ENCODE measurements around the gene TBC1D8.

TBC1D8 gene

GRCh38 chr2:101040761-101041160, 110.4 kb downstream of the TBC1D8 start:
- no peak for TF ChIP-seq ZNF274 (IDR thresholded peaks at IDR 0.05; ENCODE audit: low read depth, low read length)
- H3K4me3 ChIP-seq (ENCODE audit: low read length): no peak overlapping the region

GRCh38 chr2:101040072-101040471, 111.1 kb downstream of the TBC1D8 start:
- no peak for TF ChIP-seq ZNF274 (IDR thresholded peaks at IDR 0.05; ENCODE audit: low read depth, low read length)
- H3K4me3 ChIP-seq (ENCODE audit: low read length): no peak overlapping the region

- TF ChIP-seq ZNF274 (IDR thresholded peaks at IDR 0.05; ENCODE audit: low read depth, low read length): no peak
- no peak overlapping the region for H3K4me3 ChIP-seq (ENCODE audit: low read length)
Observed at GRCh38 chr2:101038455-101039255, 112.5 kb downstream of the TBC1D8 start.

GRCh38 chr2:101037161-101037755, 113.9 kb downstream of the TBC1D8 start:
- H3K4me3 ChIP-seq (ENCODE audit: low read length): no peak overlapping the region
- TF ChIP-seq ZNF274 (IDR thresholded peaks at IDR 0.05; ENCODE audit: low read depth, low read length): no peak

- no peak for TF ChIP-seq ZNF274 (IDR thresholded peaks at IDR 0.05; ENCODE audit: low read depth, low read length)
- no peak overlapping the region for H3K4me3 ChIP-seq (ENCODE audit: low read length)
Observed at GRCh38 chr2:101036562-101036961, 114.6 kb downstream of the TBC1D8 start.

- no peak overlapping the region for H3K4me3 ChIP-seq (ENCODE audit: low read length)
- TF ChIP-seq ZNF274 (IDR thresholded peaks at IDR 0.05; ENCODE audit: low read depth, low read length): no peak
Observed at GRCh38 chr2:101032084-101032776, 119.0 kb downstream of the TBC1D8 start.

GRCh38 chr2:101030866-101031554, 120.2 kb downstream of the TBC1D8 start:
- no peak for TF ChIP-seq ZNF274 (IDR thresholded peaks at IDR 0.05; ENCODE audit: low read depth, low read length)

GRCh38 chr2:101027852-101028251, 123.3 kb downstream of the TBC1D8 start:
- no peak for TF ChIP-seq ZNF274 (IDR thresholded peaks at IDR 0.05; ENCODE audit: low read depth, low read length)
- no peak overlapping the region for H3K4me3 ChIP-seq (ENCODE audit: low read length)

More at GRCh38 chr2:101030866-101031554, 120.2 kb downstream of the TBC1D8 start:
- no peak overlapping the region for H3K4me3 ChIP-seq (ENCODE audit: low read length)

GRCh38 chr2:101026923-101027469, 124.2 kb downstream of the TBC1D8 start:
- no peak for TF ChIP-seq ZNF274 (IDR thresholded peaks at IDR 0.05; ENCODE audit: low read depth, low read length)

GRCh38 chr2:101026253-101026701, 124.9 kb downstream of the TBC1D8 start:
- TF ChIP-seq ZNF274 (IDR thresholded peaks at IDR 0.05; ENCODE audit: low read depth, low read length): no peak
- H3K4me3 ChIP-seq (ENCODE audit: low read length): no peak overlapping the region

More at GRCh38 chr2:101026923-101027469, 124.2 kb downstream of the TBC1D8 start:
- no peak overlapping the region for H3K4me3 ChIP-seq (ENCODE audit: low read length)

GRCh38 chr2:101025561-101025960, 125.6 kb downstream of the TBC1D8 start:
- TF ChIP-seq ZNF274 (IDR thresholded peaks at IDR 0.05; ENCODE audit: low read depth, low read length): no peak
- no peak overlapping the region for H3K4me3 ChIP-seq (ENCODE audit: low read length)

GRCh38 chr2:101023327-101024107, 127.7 kb downstream of the TBC1D8 start:
- no peak for TF ChIP-seq ZNF274 (IDR thresholded peaks at IDR 0.05; ENCODE audit: low read depth, low read length)
- no peak overlapping the region for H3K4me3 ChIP-seq (ENCODE audit: low read length)

GRCh38 chr2:101022221-101022620, 129.0 kb downstream of the TBC1D8 start:
- no peak overlapping the region for H3K4me3 ChIP-seq (ENCODE audit: low read length)
- no peak for TF ChIP-seq ZNF274 (IDR thresholded peaks at IDR 0.05; ENCODE audit: low read depth, low read length)
